H9 (cell line): Measurements from ENCODE around the gene DOK6. TPM values are rescaled to one million over a fixed set of nuclear protein-coding genes. Genes with fewer than 3 reads are reported as not detected.
A peak's percentile ranks its signal among the peaks of the same experiment; 100 is the strongest.

ENCODE experiments used
- DNase-seq: peaks from one replicate; pipeline ENCODE4 v3.0.0-alpha.2; 2017
- H2AFZ ChIP-seq: one replicate; pipeline ENCODE4 v1.6.1; 2013; ENCODE audit warnings: mild to moderate bottlenecking, low read length, control low read depth, moderate library complexity
- H2AK5ac ChIP-seq: 2 replicates; pipeline ENCODE4 v1.6.1; 2013; ENCODE audit warnings: low read length, control low read depth, mixed read lengths; ENCODE audit not compliant: insufficient read length
- H2BK120ac ChIP-seq: one replicate; pipeline ENCODE4 v1.6.1; 2013; ENCODE audit warnings: low read depth, mild to moderate bottlenecking, low read length, control low read depth, inconsistent platforms; ENCODE audit not compliant: poor library complexity, severe bottlenecking
- H2BK12ac ChIP-seq: 2 replicates; pipeline ENCODE4 v1.6.1; 2013; ENCODE audit warnings: low read length, control low read depth, mixed read lengths, low read depth; ENCODE audit not compliant: insufficient read length
- H2BK15ac ChIP-seq: 2 replicates; pipeline ENCODE4 v1.6.1; 2013; ENCODE audit warnings: low read depth, low read length, control low read depth
- H2BK20ac ChIP-seq: one replicate; pipeline ENCODE4 v1.6.1; 2013; ENCODE audit warnings: low read depth, mild to moderate bottlenecking, low read length, control low read depth, inconsistent platforms; ENCODE audit not compliant: poor library complexity, severe bottlenecking
- H2BK5ac ChIP-seq: 2 replicates; pipeline ENCODE4 v1.6.1; 2013; ENCODE audit warnings: low read length, control low read depth, mixed read lengths; ENCODE audit not compliant: insufficient read length
- H3K14ac ChIP-seq: 2 replicates; pipeline ENCODE4 v1.6.1; 2013; ENCODE audit warnings: low read length, control low read depth; ENCODE audit not compliant: insufficient read depth
- H3K18ac ChIP-seq: 2 replicates; pipeline ENCODE4 v1.6.1; 2013; ENCODE audit warnings: low read depth, mild to moderate bottlenecking, mixed read lengths, low read length, control low read depth; ENCODE audit not compliant: insufficient read length
- H3K23ac ChIP-seq: 2 replicates; pipeline ENCODE4 v1.6.1; 2013; ENCODE audit warnings: low read length, control low read depth, mixed read lengths, low read depth; ENCODE audit not compliant: insufficient read length
- H3K23me2 ChIP-seq: 2 replicates; pipeline ENCODE4 v1.6.1; 2013; ENCODE audit warnings: low read depth, mild to moderate bottlenecking, mixed read lengths, low read length, control low read depth; ENCODE audit not compliant: insufficient read length, poor library complexity, severe bottlenecking
- H3K27ac ChIP-seq: 2 replicates; pipeline ENCODE4 v1.5.1; 2013; ENCODE audit warnings: low read length, control low read depth, mixed read lengths, low read depth; ENCODE audit not compliant: insufficient read length
- H3K27me3 ChIP-seq: 2 replicates; pipeline ENCODE4 v1.6.1; 2013; ENCODE audit warnings: low read length, control low read depth, inconsistent platforms; ENCODE audit not compliant: insufficient read depth
- H3K4ac ChIP-seq: 2 replicates; pipeline ENCODE4 v1.6.1; 2013; ENCODE audit warnings: low read depth, mild to moderate bottlenecking, control low read depth, inconsistent platforms, low read length, moderate library complexity
- H3K4me1 ChIP-seq: 2 replicates; pipeline ENCODE4 v1.6.1; 2013; ENCODE audit warnings: low read length, control low read depth, inconsistent platforms; ENCODE audit not compliant: insufficient read depth
- H3K4me2 ChIP-seq: 2 replicates; pipeline ENCODE4 v1.6.1; 2013; ENCODE audit warnings: low read length, control low read depth, mixed read lengths; ENCODE audit not compliant: insufficient read length, insufficient read depth
- H3K56ac ChIP-seq: 2 replicates; pipeline ENCODE4 v1.6.1; 2013; ENCODE audit warnings: low read depth, mild to moderate bottlenecking, mixed read lengths, low read length, control low read depth; ENCODE audit not compliant: insufficient read length
- H3K79me1 ChIP-seq: 2 replicates; pipeline ENCODE4 v1.6.1; 2013; ENCODE audit warnings: low read depth, mild to moderate bottlenecking, moderate library complexity, low read length, control low read depth, inconsistent platforms; ENCODE audit not compliant: insufficient read depth, poor library complexity, severe bottlenecking
- H3K79me2 ChIP-seq: 2 replicates; pipeline ENCODE4 v1.6.1; 2013; ENCODE audit warnings: low read length, control low read depth, inconsistent platforms; ENCODE audit not compliant: insufficient read depth
- H3K9ac ChIP-seq: 2 replicates; pipeline ENCODE4 v1.6.1; 2013; ENCODE audit warnings: low read length, control low read depth, mixed read lengths; ENCODE audit not compliant: insufficient read length; ENCODE audit errors: extremely low read depth
- H3K9me3 ChIP-seq: one replicate; pipeline ENCODE4 v1.6.1; 2013; ENCODE audit warnings: low read depth, low read length, inconsistent platforms; ENCODE audit not compliant: control insufficient read depth
- H3T11ph ChIP-seq: one replicate; pipeline ENCODE4 v1.6.1; 2013; ENCODE audit warnings: mild to moderate bottlenecking, low read length, control low read depth, inconsistent platforms
- H4K20me1 ChIP-seq: one replicate; pipeline ENCODE4 v1.6.1; 2013; ENCODE audit not compliant: control insufficient read depth, insufficient read length, insufficient read depth
- H4K5ac ChIP-seq: 2 replicates; pipeline ENCODE4 v1.6.1; 2013; ENCODE audit warnings: low read depth, mild to moderate bottlenecking, mixed read lengths, low read length, control low read depth; ENCODE audit not compliant: insufficient read length
- H4K8ac ChIP-seq: replicated peaks from 2 replicates; pipeline ENCODE4 v1.6.1; 2013; ENCODE audit warnings: low read length, control low read depth, mixed read lengths, low read depth; ENCODE audit not compliant: insufficient read length
- H4K91ac ChIP-seq: 2 replicates; pipeline ENCODE4 v1.6.1; 2013; ENCODE audit warnings: low read depth, mild to moderate bottlenecking, moderate library complexity, mixed read lengths, low read length, control low read depth; ENCODE audit not compliant: insufficient read length
- H3K27ac Mint-ChIP-seq, 3 experiments: 2 replicates in 2 of 3; 3 replicates in 1 of 3; pipeline ENCODE4 v1.8.0; 2020 to 2021; ENCODE audit warnings: mixed read lengths in 3 of 3, mild to moderate bottlenecking in 1 of 3, moderate library complexity in 1 of 3
- H3K27me3 Mint-ChIP-seq: 2 replicates; pipeline ENCODE4 v1.8.0; 2021; ENCODE audit warnings: low read depth, mild to moderate bottlenecking, moderate library complexity, mixed read lengths
- H3K36me3 Mint-ChIP-seq, 3 experiments: 2 replicates in 2 of 3; 3 replicates in 1 of 3; pipeline ENCODE4 v1.8.0; 2020 to 2021; ENCODE audit warnings: low read depth in 3 of 3, mixed read lengths in 3 of 3; ENCODE audit not compliant: insufficient read depth in 1 of 3
- H3K4me1 Mint-ChIP-seq, 2 experiments: 2 replicates each; pipeline ENCODE4 v1.8.0; 2020; ENCODE audit warnings: mixed read lengths in 2 of 2
- H3K4me3 Mint-ChIP-seq, 2 experiments: 2 replicates in 1 of 2; 3 replicates in 1 of 2; pipeline ENCODE4 v1.8.0; 2020 to 2021; ENCODE audit warnings: mild to moderate bottlenecking in 2 of 2, mixed read lengths in 2 of 2, moderate library complexity in 1 of 2
- H3K9me3 Mint-ChIP-seq, 2 experiments: 2 replicates in 1 of 2; 3 replicates in 1 of 2; pipeline ENCODE4 v1.8.0; 2020; ENCODE audit warnings: mild to moderate bottlenecking in 2 of 2, mixed read lengths in 2 of 2, moderate library complexity in 1 of 2
- WGBS: extraction: QIAGEN DNeasy Blood & Tissue Kit; methylation state at CpG from one replicate; pipeline ENCODE4 v1.1.7; 2013; ENCODE audit warnings: missing lambda C conversion rate, low lambda C conversion rate, mixed read lengths; ENCODE audit not compliant: insufficient read length; ENCODE audit errors: extremely low coverage; 5-methylcytosine and 5-hydroxymethylcytosine counted together
- total RNA-seq: library from RNA; stranded (reverse); gene quantifications from 2 replicates; pipeline ENCODE4 v1.2.1, GENCODE V29; 2021
- TF ChIP-seq, protein P1 (sequence below): fragments of 200-600 bp; sonication (generic); conservative IDR thresholded peaks from 3 replicates; pipeline ENCODE4 v1.8.0; 2021; ENCODE audit warnings: antibody characterized with exemption, mild to moderate bottlenecking

DOK6 gene
- total RNA-seq, 1 experiment from 2014 or later, result 0.20 TPM

- Histone ChIP-seq H3K4me2 (no peak overlapping the region), H2AFZ (no peak overlapping the region)
- WGBS, result no CpG with 5 or more reads among the region's 3 CpGs
Observed at GRCh38 chr18:69399253-69399652, 1.4 kb upstream of the DOK6 start.

More at GRCh38 chr18:69399253-69399652, 1.4 kb upstream of the DOK6 start:
- no peak overlapping the region for H3K14ac ChIP-seq
- H2BK5ac ChIP-seq, result no peak overlapping the region
- no peaks in the 10 kb centered on the region for H4K20me1 ChIP-seq
- Mint-ChIP-seq H3K9me3 (peaks cover 0 to 3% of the 10 kb centered on the region in 2 experiments; a peak in 1 of 5 replicates), H3K36me3 (peaks cover 0 to 2% (median 0%) of the 10 kb centered on the region in 3 experiments; a peak in 1 of 7 replicates), H3K4me1 (peaks cover 29 to 34% of the 10 kb centered on the region in 2 experiments), H3K4me3 (peak overlapping the region in 1 of 2 experiments; percentile 66; a peak in 3 of 5 replicates), H3K27me3 (peaks cover 47% of the 10 kb centered on the region), H3K27ac (no peak overlapping the region; a peak in 2 of 7 replicates)
- H3K18ac ChIP-seq, result no peak overlapping the region
- no peaks in the 10 kb centered on the region for H3K9me3 ChIP-seq
- H3K23me2 ChIP-seq, result peaks cover 19% of the 10 kb centered on the region
- no peak overlapping the region for H2BK120ac ChIP-seq
- no peak overlapping the region for H3K23ac ChIP-seq
- no peak overlapping the region for H3K4ac ChIP-seq
- H4K8ac ChIP-seq, result no peak overlapping the region
- H2BK20ac ChIP-seq, result no peak overlapping the region
- H4K5ac ChIP-seq, result no peak overlapping the region
- peaks cover 22% of the 10 kb centered on the region for H3K27me3 ChIP-seq
- TF ChIP-seq, protein P1, sequence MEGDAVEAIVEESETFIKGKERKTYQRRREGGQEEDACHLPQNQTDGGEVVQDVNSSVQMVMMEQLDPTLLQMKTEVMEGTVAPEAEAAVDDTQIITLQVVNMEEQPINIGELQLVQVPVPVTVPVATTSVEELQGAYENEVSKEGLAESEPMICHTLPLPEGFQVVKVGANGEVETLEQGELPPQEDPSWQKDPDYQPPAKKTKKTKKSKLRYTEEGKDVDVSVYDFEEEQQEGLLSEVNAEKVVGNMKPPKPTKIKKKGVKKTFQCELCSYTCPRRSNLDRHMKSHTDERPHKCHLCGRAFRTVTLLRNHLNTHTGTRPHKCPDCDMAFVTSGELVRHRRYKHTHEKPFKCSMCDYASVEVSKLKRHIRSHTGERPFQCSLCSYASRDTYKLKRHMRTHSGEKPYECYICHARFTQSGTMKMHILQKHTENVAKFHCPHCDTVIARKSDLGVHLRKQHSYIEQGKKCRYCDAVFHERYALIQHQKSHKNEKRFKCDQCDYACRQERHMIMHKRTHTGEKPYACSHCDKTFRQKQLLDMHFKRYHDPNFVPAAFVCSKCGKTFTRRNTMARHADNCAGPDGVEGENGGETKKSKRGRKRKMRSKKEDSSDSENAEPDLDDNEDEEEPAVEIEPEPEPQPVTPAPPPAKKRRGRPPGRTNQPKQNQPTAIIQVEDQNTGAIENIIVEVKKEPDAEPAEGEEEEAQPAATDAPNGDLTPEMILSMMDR, result no peak
- no peak overlapping the region for H2AK5ac ChIP-seq
- H3K9ac ChIP-seq, result no peak overlapping the region
- no peak overlapping the region for H3T11ph ChIP-seq
- H2BK12ac ChIP-seq, result no peak overlapping the region
- H3K27ac ChIP-seq, result no peak overlapping the region
- H3K79me1 ChIP-seq, result no peaks in the 10 kb centered on the region
- no peak overlapping the region for H3K56ac ChIP-seq
- no peaks in the 10 kb centered on the region for H3K79me2 ChIP-seq
- peaks cover 2% of the 10 kb centered on the region; the same call in 1 of the 2 replicates for H3K4me1 ChIP-seq
- no peak for DNase-seq
- H4K91ac ChIP-seq, result no peak overlapping the region
- H2BK15ac ChIP-seq, result no peak overlapping the region
